Effector memory CD4-positive, alpha-beta T cell (primary cell): ENCODE measurements around the gene SYTL3.

Source experiments
- DNase-seq, 3 donors: peaks; one replicate each; pipeline ENCODE4 v3.0.0-alpha.2; 2020
- H3K27ac ChIP-seq: 2 replicates; pipeline ENCODE4 v1.7.0; 2013; ENCODE audit warnings: mild to moderate bottlenecking, low read length, moderate library complexity; ENCODE audit not compliant: insufficient read depth, poor library complexity, severe bottlenecking
- H3K27me3 ChIP-seq: replicated peaks from 2 replicates; pipeline ENCODE4 v1.7.0; 2013; ENCODE audit warnings: mild to moderate bottlenecking, low read length; ENCODE audit not compliant: insufficient read depth, control insufficient read depth, poor library complexity, severe bottlenecking
- H3K36me3 ChIP-seq: 2 replicates; pipeline ENCODE4 v1.7.0; 2013; ENCODE audit warnings: mild to moderate bottlenecking, low read length, moderate library complexity; ENCODE audit not compliant: control insufficient read depth, insufficient read depth
- H3K4me1 ChIP-seq: 2 replicates; pipeline ENCODE4 v1.7.0; 2013; ENCODE audit warnings: low read length, mild to moderate bottlenecking; ENCODE audit not compliant: control insufficient read depth, insufficient read depth, poor library complexity, severe bottlenecking
- H3K4me3 ChIP-seq: 2 replicates; pipeline ENCODE4 v1.7.0; 2013; ENCODE audit warnings: low read length, low read depth, mild to moderate bottlenecking; ENCODE audit not compliant: insufficient read depth, poor library complexity, severe bottlenecking
- H3K9me3 ChIP-seq: 2 replicates; pipeline ENCODE4 v1.7.0; 2013; ENCODE audit warnings: mild to moderate bottlenecking, low read length, moderate library complexity; ENCODE audit not compliant: control insufficient read depth

SYTL3 gene

DNA sequence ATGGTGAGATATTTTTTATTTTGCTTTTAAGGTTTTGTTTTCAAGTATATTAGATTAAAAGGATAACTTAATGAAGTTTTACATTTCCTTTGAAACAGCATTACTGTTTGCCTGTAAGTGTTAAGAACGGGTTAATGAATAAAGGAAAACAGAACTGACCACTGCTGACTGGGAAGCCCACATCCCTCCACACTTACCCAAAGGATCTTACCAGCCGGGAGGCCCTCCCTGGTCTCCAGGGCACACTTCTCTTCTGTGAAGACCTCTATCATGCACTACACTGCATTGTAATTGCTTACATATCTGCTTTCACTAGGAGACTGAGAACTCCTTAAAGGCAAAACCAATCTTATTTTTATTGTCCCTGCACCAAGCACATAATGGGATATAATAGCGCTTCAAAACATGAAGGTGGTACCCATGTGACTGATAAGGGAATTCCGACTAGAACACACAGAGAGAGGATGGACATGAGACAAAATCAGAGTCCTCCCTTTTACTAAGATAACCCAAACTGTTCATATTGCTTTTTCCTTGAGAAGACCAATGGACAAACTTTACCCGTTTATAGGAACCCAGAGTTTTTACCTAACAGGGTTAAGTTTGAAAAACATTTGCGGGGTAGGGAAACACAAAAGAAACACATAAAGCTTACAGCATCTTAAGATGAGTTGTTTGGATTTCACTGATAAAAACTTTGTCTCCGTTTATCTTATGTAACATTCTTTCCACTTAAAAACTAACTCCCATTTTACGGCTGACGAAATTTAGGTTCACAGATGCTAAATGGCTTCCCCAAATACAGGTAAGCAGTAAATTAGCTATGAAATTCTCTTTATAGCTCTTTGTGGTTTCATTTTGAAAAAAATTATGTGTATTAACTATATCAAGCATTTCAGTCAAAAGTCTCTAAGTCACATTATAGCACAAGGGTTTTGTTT, 160.6 kb downstream of the SYTL3 start:
- no peaks in the 10 kb centered on the region for H3K27me3 ChIP-seq
- H3K4me1 ChIP-seq, result peaks cover 70% of the 10 kb centered on the region
- no peak for DNase-seq
- no peak overlapping the region for H3K4me3 ChIP-seq
- no peak overlapping the region for H3K27ac ChIP-seq
- no peaks in the 10 kb centered on the region for H3K9me3 ChIP-seq
- H3K36me3 ChIP-seq, result peaks cover 14% of the 10 kb centered on the region

GRCh38 chr6:158812611-158813010, 162.8 kb downstream of the SYTL3 start:
- H3K36me3 ChIP-seq, result peaks cover 14% of the 10 kb centered on the region

GRCh38 chr6:158813032-158813431, 163.2 kb downstream of the SYTL3 start:
- H3K27me3 ChIP-seq, result no peaks in the 10 kb centered on the region
- H3K36me3 ChIP-seq, result peaks cover 11% of the 10 kb centered on the region
- H3K9me3 ChIP-seq, result no peaks in the 10 kb centered on the region
- H3K27ac ChIP-seq, result peak overlapping the region; percentile 59
- peak overlapping the region; percentile 41 for H3K4me3 ChIP-seq
- DNase-seq, result no peak
- H3K4me1 ChIP-seq, result peaks cover 64% of the 10 kb centered on the region

More at GRCh38 chr6:158812611-158813010, 162.8 kb downstream of the SYTL3 start:
- Histone ChIP-seq H3K9me3 (no peaks in the 10 kb centered on the region), H3K27me3 (no peaks in the 10 kb centered on the region), H3K4me3 (no peak overlapping the region), H3K4me1 (peaks cover 68% of the 10 kb centered on the region), H3K27ac (no peak overlapping the region)
- DNase-seq, result no peak
